SIG-M5 treated with dmso at 0.1 percent for 504 hours (cell line): Measurements from ENCODE around the gene KBTBD6.
"Not testable (repeated sequence)": the region's sequence is repeated elsewhere in the genome, so short reads cannot be mapped to it uniquely, and the experiment has no call there.

Experiments used
- DNase-seq: peaks from one replicate; lab custom pipeline; 2025; ENCODE audit not compliant: unreplicated experiment; lab: John Stamatoyannopoulos, UW

Gene KBTBD6

GRCh38 chr13:41132512-41133152 lies at the start of gene KBTBD6:
Gene KBTBD6 (minus strand): TSS chr13:41132802. CDS start chr13:41132511, 291 bp downstream.
- DNase-seq, result peak; percentile 100

- DNase-seq, result no peak
These were observed 49.6 kb upstream of the KBTBD6 start for GRCh38 chr13:41182231-41182630.

GRCh38 chr13:41179593-41180250 lies 47.1 kb upstream of the KBTBD6 start:
- DNase-seq, result no peak

GRCh38 chr13:41178040-41178439 lies 45.4 kb upstream of the KBTBD6 start:
- peak; percentile 28 for DNase-seq

GRCh38 chr13:41177616-41178015 lies 45.0 kb upstream of the KBTBD6 start:
- DNase-seq, result peak; percentile 92

GRCh38 chr13:41175576-41175975 lies 43.0 kb upstream of the KBTBD6 start:
- DNase-seq, result not testable (repeated sequence)

GRCh38 chr13:41162151-41162550 lies 29.5 kb upstream of the KBTBD6 start:
- no peak for DNase-seq

GRCh38 chr13:41159174-41159573 lies 26.6 kb upstream of the KBTBD6 start:
- no peak for DNase-seq

- DNase-seq, result no peak
These were observed 24.6 kb upstream of the KBTBD6 start for GRCh38 chr13:41157048-41157717.

GRCh38 chr13:41156620-41157019 lies 24.0 kb upstream of the KBTBD6 start:
- DNase-seq, result no peak

GRCh38 chr13:41154042-41154441 lies 21.4 kb upstream of the KBTBD6 start:
- DNase-seq, result no peak

GRCh38 chr13:41152005-41152404 lies 19.4 kb upstream of the KBTBD6 start:
- DNase-seq, result no peak

GRCh38 chr13:41150058-41150457 lies 17.5 kb upstream of the KBTBD6 start:
- no peak for DNase-seq

GRCh38 chr13:41148419-41149283 lies 16.0 kb upstream of the KBTBD6 start:
- DNase-seq, result no peak

- no peak for DNase-seq
These were observed 12.7 kb upstream of the KBTBD6 start for GRCh38 chr13:41145136-41145908.

- DNase-seq, result peak; percentile 8
These were observed 12.0 kb upstream of the KBTBD6 start for GRCh38 chr13:41144576-41144975.

GRCh38 chr13:41139296-41139966 lies 6.8 kb upstream of the KBTBD6 start:
- no peak for DNase-seq

GRCh38 chr13:41137951-41138350 lies 5.3 kb upstream of the KBTBD6 start:
- DNase-seq, result no peak

GRCh38 chr13:41137241-41137640 lies 4.6 kb upstream of the KBTBD6 start:
- DNase-seq, result no peak
